Type B pancreatic cell (in vitro differentiated cells): ENCODE measurements around the gene MSRB3. TPM values are rescaled to one million over a fixed set of nuclear protein-coding genes. Genes with fewer than 3 reads are reported as not detected.
A peak's percentile ranks its signal among the peaks of the same experiment; 100 is the strongest.

ENCODE experiments used
- DNase-seq: peaks from one replicate; pipeline ENCODE4 v3.0.0; 2021; ENCODE audit warnings: mixed read lengths; ENCODE audit not compliant: unreplicated experiment; ENCODE audit errors: extremely low spot score
- H3K27ac Mint-ChIP-seq: 2 replicates; pipeline ENCODE4 v1.8.0; 2021; ENCODE audit warnings: mild to moderate bottlenecking, mixed read lengths
- H3K27me3 Mint-ChIP-seq: 2 replicates; pipeline ENCODE4 v1.8.0; 2021; ENCODE audit warnings: mixed read lengths
- H3K36me3 Mint-ChIP-seq: 2 replicates; pipeline ENCODE4 v1.8.0; 2021; ENCODE audit warnings: mixed read lengths
- H3K4me1 Mint-ChIP-seq: one replicate; pipeline ENCODE4 v1.8.0; 2021; ENCODE audit warnings: mixed read lengths; ENCODE audit not compliant: unreplicated experiment
- H3K4me3 Mint-ChIP-seq: 2 replicates; pipeline ENCODE4 v1.8.0; 2021; ENCODE audit warnings: mild to moderate bottlenecking, mixed read lengths
- H3K9me3 Mint-ChIP-seq: 2 replicates; pipeline ENCODE4 v1.8.0; 2021; ENCODE audit warnings: mixed read lengths
- total RNA-seq: library from RNA; stranded (reverse); gene quantifications from 2 replicates; pipeline ENCODE4 v1.2.1, GENCODE V29; 2021; ENCODE audit warnings: low replicate concordance
- TF ChIP-seq, protein P1 (sequence below): fragments of 200-600 bp; sonication (generic); conservative IDR thresholded peaks from 2 replicates; pipeline ENCODE4 v1.5.0; 2021; ENCODE audit warnings: antibody characterized with exemption, mild to moderate bottlenecking

MSRB3 gene
- total RNA-seq, 1 donor from 2014 or later: 12.8 TPM

DNA sequence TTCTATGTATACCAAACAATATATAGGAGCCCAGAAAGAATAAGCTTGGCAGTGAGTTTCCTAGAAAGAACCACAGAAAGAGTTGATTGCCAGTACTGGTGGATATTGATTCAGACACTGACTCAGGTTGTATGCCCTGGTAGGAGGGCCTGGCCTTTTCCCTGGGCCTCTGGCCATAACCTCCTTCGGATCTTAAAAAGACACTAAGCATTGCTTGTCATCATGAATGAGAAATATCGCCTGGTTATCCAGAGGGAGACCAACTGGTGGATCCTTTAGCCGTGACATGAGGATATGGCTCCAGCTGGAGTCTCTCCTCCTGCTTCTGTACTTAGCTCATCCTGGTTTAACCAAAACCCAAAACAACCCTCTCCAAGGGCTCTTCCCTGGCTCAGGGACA lies 231.5 kb downstream of the MSRB3 start:
- peaks cover 46% of the 10 kb centered on the region for H3K4me1 Mint-ChIP-seq
- H3K9me3 Mint-ChIP-seq: no peaks in the 10 kb centered on the region
- peaks cover 29% of the 10 kb centered on the region for H3K27me3 Mint-ChIP-seq
- no peak for DNase-seq
- TF ChIP-seq, protein P1, sequence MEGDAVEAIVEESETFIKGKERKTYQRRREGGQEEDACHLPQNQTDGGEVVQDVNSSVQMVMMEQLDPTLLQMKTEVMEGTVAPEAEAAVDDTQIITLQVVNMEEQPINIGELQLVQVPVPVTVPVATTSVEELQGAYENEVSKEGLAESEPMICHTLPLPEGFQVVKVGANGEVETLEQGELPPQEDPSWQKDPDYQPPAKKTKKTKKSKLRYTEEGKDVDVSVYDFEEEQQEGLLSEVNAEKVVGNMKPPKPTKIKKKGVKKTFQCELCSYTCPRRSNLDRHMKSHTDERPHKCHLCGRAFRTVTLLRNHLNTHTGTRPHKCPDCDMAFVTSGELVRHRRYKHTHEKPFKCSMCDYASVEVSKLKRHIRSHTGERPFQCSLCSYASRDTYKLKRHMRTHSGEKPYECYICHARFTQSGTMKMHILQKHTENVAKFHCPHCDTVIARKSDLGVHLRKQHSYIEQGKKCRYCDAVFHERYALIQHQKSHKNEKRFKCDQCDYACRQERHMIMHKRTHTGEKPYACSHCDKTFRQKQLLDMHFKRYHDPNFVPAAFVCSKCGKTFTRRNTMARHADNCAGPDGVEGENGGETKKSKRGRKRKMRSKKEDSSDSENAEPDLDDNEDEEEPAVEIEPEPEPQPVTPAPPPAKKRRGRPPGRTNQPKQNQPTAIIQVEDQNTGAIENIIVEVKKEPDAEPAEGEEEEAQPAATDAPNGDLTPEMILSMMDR: no peak
- no peaks in the 10 kb centered on the region for H3K36me3 Mint-ChIP-seq
- H3K4me3 Mint-ChIP-seq: peak overlapping the region; percentile 31
- peak overlapping the region; percentile 87 for H3K27ac Mint-ChIP-seq

GRCh38 chr12:65510584-65511050 lies 232.1 kb downstream of the MSRB3 start:
- peak overlapping the region; percentile 87 for H3K27ac Mint-ChIP-seq
- TF ChIP-seq, protein P1: no peak
- peaks cover 29% of the 10 kb centered on the region for H3K27me3 Mint-ChIP-seq
- no peaks in the 10 kb centered on the region for H3K9me3 Mint-ChIP-seq
- no peaks in the 10 kb centered on the region for H3K36me3 Mint-ChIP-seq
- DNase-seq: peak; percentile 81
- peaks cover 42% of the 10 kb centered on the region for H3K4me1 Mint-ChIP-seq
- H3K4me3 Mint-ChIP-seq: peak overlapping the region; percentile 75

GRCh38 chr12:65511134-65511834 lies 232.8 kb downstream of the MSRB3 start:
- Mint-ChIP-seq H3K27me3 (peaks cover 23% of the 10 kb centered on the region), H3K4me3 (peak overlapping the region; percentile 65), H3K27ac (peak overlapping the region; percentile 87), H3K36me3 (no peaks in the 10 kb centered on the region), H3K4me1 (peaks cover 42% of the 10 kb centered on the region), H3K9me3 (no peaks in the 10 kb centered on the region)
- no peak for DNase-seq
- TF ChIP-seq, protein P1: peak; percentile 52

DNA sequence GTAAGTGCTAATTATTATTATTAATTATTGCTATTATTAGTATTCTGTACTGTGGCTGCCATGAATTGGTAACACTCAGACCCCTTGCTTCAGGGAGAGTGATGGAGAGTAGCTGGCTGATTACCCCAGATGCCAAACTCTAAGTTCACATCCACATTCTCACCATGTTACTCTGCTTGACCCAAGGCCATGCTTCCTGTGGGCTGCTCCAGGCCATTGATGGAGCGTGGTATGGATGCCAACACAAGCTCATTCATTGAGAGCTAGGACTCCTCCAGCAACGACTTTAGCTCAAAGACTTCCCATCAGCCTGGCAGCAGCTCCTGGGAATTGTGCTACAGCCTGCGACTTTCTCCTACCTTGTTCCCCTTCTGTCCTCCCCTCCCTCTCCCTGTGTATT lies 233.4 kb downstream of the MSRB3 start:
- H3K36me3 Mint-ChIP-seq: no peaks in the 10 kb centered on the region
- H3K27ac Mint-ChIP-seq: no peak overlapping the region
- TF ChIP-seq, protein P1: no peak
- peaks cover 20% of the 10 kb centered on the region for H3K27me3 Mint-ChIP-seq
- H3K9me3 Mint-ChIP-seq: no peaks in the 10 kb centered on the region
- DNase-seq: no peak
- H3K4me3 Mint-ChIP-seq: no peak overlapping the region
- H3K4me1 Mint-ChIP-seq: peaks cover 42% of the 10 kb centered on the region

Other genes with a start within 250 kb of the MSRB3 start
- 2.3 and 14.9 TPM in 2 replicates for gene WIF1, start 157.4 kb upstream of the MSRB3 start, total RNA-seq
- 30.6 and 40.6 TPM in 2 replicates for gene LEMD3, start 109.1 kb upstream of the MSRB3 start, total RNA-seq